Esophagus muscularis mucosa (tissue), 4 donors: Measurements from ENCODE around the gene PPIL1. TPM values are rescaled to one million over a fixed set of nuclear protein-coding genes. Genes with fewer than 3 reads are reported as not detected.

Experiments
- DNase-seq: peaks from one replicate; pipeline ENCODE4 v3.0.0-alpha.2; 2017; ENCODE audit errors: extremely low spot score
- H3K27ac ChIP-seq, 4 donors: fragments of 200-600 bp; sonication (generic); replicated peaks in 1 of 4; 1 replicate in 3 of 4; 2 replicates in 1 of 4; pipeline ENCODE4 v1.5.1; 2016 to 2019; ENCODE audit warnings: mild to moderate bottlenecking in 1 of 4
- H3K27me3 ChIP-seq, 4 donors: fragments of 200-600 bp; sonication (generic); one replicate each; pipeline versions ENCODE4 v1.5.1 to v1.6.0; 2016 to 2019
- H3K36me3 ChIP-seq, 4 donors: fragments of 200-600 bp; sonication (generic); one replicate each; pipeline ENCODE4 v1.5.1; 2016 to 2019
- H3K4me1 ChIP-seq, 4 donors: fragments of 200-600 bp; sonication (generic); one replicate each; pipeline ENCODE4 v1.5.1; 2016 to 2019
- H3K4me3 ChIP-seq, 4 donors: fragments of 200-600 bp; sonication (generic); 1 replicate in 2 of 4; 2 replicates in 2 of 4; pipeline ENCODE4 v1.5.1; 2016 to 2019; ENCODE audit warnings: mild to moderate bottlenecking in 4 of 4, moderate library complexity in 1 of 4
- H3K9me3 ChIP-seq, 4 donors: fragments of 200-600 bp; sonication (generic); 1 replicate in 3 of 4; 2 replicates in 1 of 4; pipeline ENCODE4 v1.5.1; 2016 to 2019
- EP300 ChIP-seq: sonication (generic); formaldehyde crosslinking; IDR thresholded peaks from one replicate; pipeline ENCODE4 v1.6.1; 2017; ENCODE audit warnings: antibody characterized with exemption
- POLR2A ChIP-seq: fragments of 450-650 bp; IDR thresholded peaks from one replicate; pipeline ENCODE4 v1.6.1; 2017; ENCODE audit warnings: antibody characterized with exemption, moderate library complexity, mild to moderate bottlenecking, low read depth
- POLR2AphosphoS5 ChIP-seq, 2 donors: sonication (generic); formaldehyde crosslinking; IDR thresholded peaks; one replicate each; pipeline ENCODE4 v1.6.1; 2017; ENCODE audit warnings: antibody characterized with exemption in 2 of 2
- WGBS: methylation state at CpG from one replicate; pipeline ENCODE4 v1.1.5; 2018; 5-methylcytosine and 5-hydroxymethylcytosine counted together
- intact Hi-C: fragments of 100-400 bp; cut with DNase I; formaldehyde crosslinking; loops from one replicate; pipeline ENCODE4 v1.15.1; 2023
- total RNA-seq, 4 donors: library from RNA; depleted of rRNA; stranded (reverse); fragments of >200 nt; gene quantifications; one replicate each; pipeline versions ENCODE4 v1.1.0 to v1.2.1, GENCODE V29; 2016
- TF ChIP-seq, protein P1 (sequence below), 3 experiments: fragments of 200-600 bp in 2 of 3; fragments of 450-650 bp in 1 of 3; sonication (generic) in 2 of 3; IDR thresholded peaks; one replicate each; pipeline ENCODE4 v1.5.1; 2017 to 2019; ENCODE audit warnings: antibody characterized with exemption in 3 of 3, mild to moderate bottlenecking in 2 of 3, moderate library complexity in 1 of 3

Gene PPIL1
- total RNA-seq, 4 donors from 2014 or later, result 17.6 to 30.3 (median 25.4) TPM

DNA sequence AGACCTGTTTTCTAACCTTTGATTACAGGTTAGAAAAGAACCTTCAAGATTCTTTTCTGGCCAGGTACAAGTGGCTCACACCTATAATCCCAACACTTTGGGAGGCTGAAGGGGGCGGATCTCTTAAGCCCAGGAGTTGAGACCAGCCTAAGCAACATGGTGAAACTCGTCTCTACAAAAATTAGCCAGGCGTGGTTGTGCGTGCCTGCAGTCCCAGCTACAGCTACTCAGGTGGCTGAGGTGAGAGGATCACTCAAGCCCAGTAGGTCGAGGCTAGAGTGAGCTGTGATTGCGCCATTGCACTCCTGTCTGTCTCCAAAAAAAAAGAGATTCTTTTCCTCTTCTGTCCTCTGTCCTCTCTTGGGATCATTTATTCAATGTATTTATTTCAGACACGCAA lies 14.5 kb downstream of the PPIL1 start:
- no peak for TF ChIP-seq POLR2AphosphoS5 (IDR thresholded peaks at IDR 0.05)
- TF ChIP-seq POLR2A, result no peak
- TF ChIP-seq EP300, result no peak
- TF ChIP-seq, protein P1, sequence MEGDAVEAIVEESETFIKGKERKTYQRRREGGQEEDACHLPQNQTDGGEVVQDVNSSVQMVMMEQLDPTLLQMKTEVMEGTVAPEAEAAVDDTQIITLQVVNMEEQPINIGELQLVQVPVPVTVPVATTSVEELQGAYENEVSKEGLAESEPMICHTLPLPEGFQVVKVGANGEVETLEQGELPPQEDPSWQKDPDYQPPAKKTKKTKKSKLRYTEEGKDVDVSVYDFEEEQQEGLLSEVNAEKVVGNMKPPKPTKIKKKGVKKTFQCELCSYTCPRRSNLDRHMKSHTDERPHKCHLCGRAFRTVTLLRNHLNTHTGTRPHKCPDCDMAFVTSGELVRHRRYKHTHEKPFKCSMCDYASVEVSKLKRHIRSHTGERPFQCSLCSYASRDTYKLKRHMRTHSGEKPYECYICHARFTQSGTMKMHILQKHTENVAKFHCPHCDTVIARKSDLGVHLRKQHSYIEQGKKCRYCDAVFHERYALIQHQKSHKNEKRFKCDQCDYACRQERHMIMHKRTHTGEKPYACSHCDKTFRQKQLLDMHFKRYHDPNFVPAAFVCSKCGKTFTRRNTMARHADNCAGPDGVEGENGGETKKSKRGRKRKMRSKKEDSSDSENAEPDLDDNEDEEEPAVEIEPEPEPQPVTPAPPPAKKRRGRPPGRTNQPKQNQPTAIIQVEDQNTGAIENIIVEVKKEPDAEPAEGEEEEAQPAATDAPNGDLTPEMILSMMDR (IDR thresholded peaks at IDR 0.05), result no peak
- H3K4me3 ChIP-seq, result no peak overlapping the region
- WGBS, result 94% methylated on average over 7 of the region's 7 CpGs
- no peaks in the 10 kb centered on the region for H3K9me3 ChIP-seq
- H3K36me3 ChIP-seq, result peaks cover 0 to 25% (median 8%) of the 10 kb centered on the region in 4 donors
- intact Hi-C loops, result no loop called here
- no peak overlapping the region for H3K27ac ChIP-seq
- H3K27me3 ChIP-seq, result no peaks in the 10 kb centered on the region
- DNase-seq, result no peak
- H3K4me1 ChIP-seq, result peaks cover 17 to 33% (median 24%) of the 10 kb centered on the region in 4 donors

GRCh38 chr6:36858407-36858981 lies 16.1 kb downstream of the PPIL1 start:
- Histone ChIP-seq H3K9me3 (no peaks in the 10 kb centered on the region), H3K27me3 (no peaks in the 10 kb centered on the region), H3K4me3 (peak overlapping the region; percentile 25 to 37 (median 28)), H3K4me1 (peaks cover 22 to 38% (median 27%) of the 10 kb centered on the region in 4 donors), H3K27ac (peak overlapping the region; percentile 54 to 73 (median 69)), H3K36me3 (peaks cover 0 to 26% (median 13%) of the 10 kb centered on the region in 4 donors)
- intact Hi-C loops, result loop anchor here (10.0 kb wide), 1 partner anchor 234 kb away; no protein-coding TSS in a partner anchor
- DNase-seq, result no peak
- TF ChIP-seq POLR2AphosphoS5 (IDR thresholded peaks at IDR 0.05), result peak in 1 of 2 donors; percentile 63
- TF ChIP-seq POLR2A, result no peak
- TF ChIP-seq, protein P1 (IDR thresholded peaks at IDR 0.05), result peak in 1 of 3 experiments; percentile 4
- 55% methylated on average over 4 of the region's 6 CpGs for WGBS

- intact Hi-C loops, result loop anchor here (10.0 kb wide), 1 partner anchor 233 kb away; no protein-coding TSS in a partner anchor
- Histone ChIP-seq H3K9me3 (no peaks in the 10 kb centered on the region), H3K27me3 (no peaks in the 10 kb centered on the region), H3K4me1 (peaks cover 31 to 49% (median 38%) of the 10 kb centered on the region in 4 donors), H3K36me3 (peaks cover 0 to 19% (median 8%) of the 10 kb centered on the region in 4 donors), H3K4me3 (no peak overlapping the region), H3K27ac (no peak overlapping the region)
- no peak for TF ChIP-seq POLR2A
- TF ChIP-seq EP300, result no peak
- TF ChIP-seq, protein P1 (IDR thresholded peaks at IDR 0.05), result no peak
- TF ChIP-seq POLR2AphosphoS5 (IDR thresholded peaks at IDR 0.05), result no peak
- no peak for DNase-seq
- WGBS, result 98% methylated on average over 4 of the region's 4 CpGs
Observed at GRCh38 chr6:36857325-36857724, 17.3 kb downstream of the PPIL1 start.

- WGBS, result 82% methylated on average over 4 of the region's 8 CpGs
- Histone ChIP-seq H3K4me1 (peaks cover 39 to 55% (median 47%) of the 10 kb centered on the region in 4 donors), H3K4me3 (no peak overlapping the region), H3K36me3 (peaks cover 0 to 19% (median 7%) of the 10 kb centered on the region in 4 donors), H3K27ac (peak overlapping the region in 1 of 4 donors; percentile 12), H3K9me3 (no peaks in the 10 kb centered on the region), H3K27me3 (no peaks in the 10 kb centered on the region)
- no peak for TF ChIP-seq EP300
- TF ChIP-seq POLR2A, result no peak
- intact Hi-C loops, result loop anchor here (10.0 kb wide), 1 partner anchor 231 kb away; no protein-coding TSS in a partner anchor
- DNase-seq, result no peak
Observed at GRCh38 chr6:36856277-36856676, 18.3 kb downstream of the PPIL1 start.

DNA sequence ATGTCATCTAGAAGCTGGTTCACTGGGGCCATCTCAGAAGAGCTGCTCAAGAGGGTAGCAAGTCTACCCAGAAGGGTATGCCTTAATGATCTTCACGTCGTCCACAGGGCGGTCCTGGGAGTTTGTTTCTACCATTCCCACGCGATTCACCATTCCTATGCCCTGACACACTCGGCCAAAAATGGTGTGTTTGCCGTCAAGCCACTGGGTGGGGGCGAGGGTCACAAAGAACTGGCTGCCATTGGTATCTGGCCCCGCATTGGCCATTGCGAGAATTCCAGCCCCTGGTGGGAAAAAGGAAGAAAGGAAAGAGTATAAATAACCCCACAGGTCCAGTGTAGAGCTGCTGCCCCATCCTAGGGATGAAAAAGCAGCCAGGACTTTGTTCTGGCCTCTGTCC lies 18.9 kb downstream of the PPIL1 start:
- peak overlapping the region in 1 of 4 donors; percentile 12 for H3K27ac ChIP-seq
- H3K4me1 ChIP-seq, result peaks cover 39 to 57% (median 48%) of the 10 kb centered on the region in 4 donors
- intact Hi-C loops, result loop anchor here (10.0 kb wide), 1 partner anchor 231 kb away; no protein-coding TSS in a partner anchor
- no peaks in the 10 kb centered on the region for H3K9me3 ChIP-seq
- H3K27me3 ChIP-seq, result no peaks in the 10 kb centered on the region
- TF ChIP-seq EP300 (no peak), POLR2A (no peak), POLR2AphosphoS5 (IDR thresholded peaks at IDR 0.05) (no peak)
- TF ChIP-seq, protein P1 (IDR thresholded peaks at IDR 0.05), result no peak
- 87% methylated on average over 10 of the region's 10 CpGs for WGBS
- H3K4me3 ChIP-seq, result no peak overlapping the region
- no peak for DNase-seq
- H3K36me3 ChIP-seq, result peaks cover 0 to 19% (median 7%) of the 10 kb centered on the region in 4 donors
